Small intestine (tissue), 4 donors: ENCODE measurements around the gene HSD3B1. TPM values are rescaled to one million over a fixed set of nuclear protein-coding genes. Genes with fewer than 3 reads are reported as not detected.

ENCODE experiments used
- polyA plus RNA-seq, 4 donors: library from polyadenylated mRNA; stranded (reverse) in 3 of 4; unstranded in 1 of 4; fragments of 200-250 nt in 3 of 4; fragments of 120-200 nt in 1 of 4; gene quantifications; one replicate each; pipeline versions ENCODE4 v1.2.1 to v1.2.3, GENCODE V29; 2013
- donor health status: healthy with polysubstance abuse.
- donor health status: Bipolar disorder and iron deficiency.
- donor health status: healthy.

Gene HSD3B1
- polyA plus RNA-seq, 4 donors = 5.9 TPM; not detected in 3

Other genes with a start within 250 kb of the HSD3B1 start
- 10 to 100 TPM in 1 of 4 donors, under 1 TPM in 1, not detected in 2; 0.04 to 10.0 TPM for gene HAO2, start 138.4 kb upstream of the HSD3B1 start, polyA plus RNA-seq
- 1 to 10 TPM in 2 of 4 donors, under 1 TPM in 1, not detected in 1; 0.07 to 2.8 (median 1.6) TPM for gene HSD3B2, start 92.1 kb upstream of the HSD3B1 start, polyA plus RNA-seq
- 1 to 10 TPM; 1.3 to 8.2 (median 1.6) TPM for gene ZNF697, start 141.1 kb downstream of the HSD3B1 start, polyA plus RNA-seq
- gene PHGDH, start 204.7 kb downstream of the HSD3B1 start, polyA plus RNA-seq = 100 to 1,000 TPM in 1 of 4 donors, 10 to 100 TPM in 1, 1 to 10 TPM in 2; 1.3 to 205 (median 39.2) TPM